GM23248 (cell line): ENCODE results near the gene TTC9C. TPM values are rescaled to one million over a fixed set of nuclear protein-coding genes. Genes with fewer than 3 reads are reported as not detected.

ENCODE experiments used
- DNase-seq: peaks from one replicate; pipeline ENCODE4 v3.0.0-alpha.2; 2015
- H2AFZ ChIP-seq: fragments of 200-600 bp; sonication (generic); 2 replicates; pipeline ENCODE4 v1.6.1; 2016; ENCODE audit warnings: antibody characterized with exemption
- H3F3A ChIP-seq: fragments of 200-600 bp; sonication (generic); 2 replicates; pipeline ENCODE4 v1.6.1; 2016; ENCODE audit warnings: mild to moderate bottlenecking, antibody characterized with exemption, mixed run types; ENCODE audit not compliant: insufficient read depth
- H3K27ac ChIP-seq: fragments of 200-600 bp; sonication (generic); 2 replicates; pipeline ENCODE4 v1.5.1; 2016; ENCODE audit warnings: mild to moderate bottlenecking
- H3K27me3 ChIP-seq: fragments of 200-600 bp; sonication (generic); replicated peaks from 2 replicates; pipeline ENCODE4 v1.6.1; 2016; ENCODE audit warnings: mild to moderate bottlenecking; ENCODE audit not compliant: insufficient read depth
- H3K36me3 ChIP-seq: fragments of 200-600 bp; sonication (generic); 2 replicates; pipeline ENCODE4 v1.6.1; 2016; ENCODE audit warnings: low read depth, mild to moderate bottlenecking
- H3K4me1 ChIP-seq: fragments of 200-600 bp; sonication (generic); 2 replicates; pipeline ENCODE4 v1.6.1; 2016; ENCODE audit warnings: mild to moderate bottlenecking; ENCODE audit not compliant: insufficient read depth
- H3K4me2 ChIP-seq: fragments of 200-600 bp; sonication (generic); one replicate; pipeline ENCODE4 v1.6.1; 2016; ENCODE audit warnings: mild to moderate bottlenecking; ENCODE audit not compliant: unreplicated experiment
- H3K4me3 ChIP-seq: fragments of 200-600 bp; sonication (generic); 2 replicates; pipeline ENCODE4 v1.5.1; 2016; ENCODE audit warnings: mild to moderate bottlenecking
- H3K79me2 ChIP-seq: fragments of 200-600 bp; sonication (generic); 2 replicates; pipeline ENCODE4 v1.6.1; 2016; ENCODE audit warnings: mild to moderate bottlenecking; ENCODE audit not compliant: insufficient read depth
- H3K9ac ChIP-seq: fragments of 200-600 bp; sonication (generic); 2 replicates; pipeline ENCODE4 v1.6.1; 2016; ENCODE audit warnings: mild to moderate bottlenecking
- H3K9me2 ChIP-seq: fragments of 200-600 bp; sonication (generic); 2 replicates; pipeline ENCODE4 v1.6.1; 2016; ENCODE audit warnings: mixed run types, mild to moderate bottlenecking, moderate library complexity; ENCODE audit not compliant: insufficient read depth
- H3K9me3 ChIP-seq: fragments of 200-600 bp; sonication (generic); one replicate; pipeline ENCODE4 v1.6.1; 2017; ENCODE audit warnings: low read depth
- H4K20me1 ChIP-seq: fragments of 200-600 bp; sonication (generic); 2 replicates; pipeline ENCODE4 v1.6.0; 2016; ENCODE audit not compliant: insufficient read depth
- EZH2 ChIP-seq: fragments of 200-600 bp; sonication (generic); IDR thresholded peaks from 2 replicates; pipeline ENCODE4 v1.6.1; 2018; ENCODE audit warnings: antibody characterized with exemption, mild to moderate bottlenecking; ENCODE audit not compliant: insufficient read depth, poor library complexity, severe bottlenecking
- EZH2phosphoT487 ChIP-seq: fragments of 200-600 bp; sonication (generic); IDR thresholded peaks from 2 replicates; pipeline ENCODE4 v1.6.1; 2018; ENCODE audit warnings: antibody characterized with exemption, moderate library complexity, mild to moderate bottlenecking, low read depth; ENCODE audit not compliant: insufficient read depth
- WGBS, 2 experiments: methylation state at CpG; one replicate each; pipeline ENCODE4 v1.1.6; 2015 to 2017; ENCODE audit warnings: low lambda C conversion rate in 2 of 2, low coverage in 1 of 2; ENCODE audit errors: missing lambda C conversion rate in 2 of 2; 5-methylcytosine and 5-hydroxymethylcytosine counted together
- in situ Hi-C: fragments of 300-500 bp; cut with MboI; formaldehyde crosslinking; loops from 2 replicates; pipeline ENCODE4 v1.15.0; 2020
- polyA plus RNA-seq: library from polyadenylated mRNA; unstranded; fragments of >200 nt; fragmentation: Nextera tagmentation; extraction: Ambion mirVana; gene quantifications from 2 replicates; pipeline ENCODE4 v1.2.1, GENCODE V29; 2016
- total RNA-seq: library from RNA; depleted of rRNA; stranded (reverse); fragments of >200 nt; shearing (Covaris generic); gene quantifications from 2 replicates; pipeline ENCODE4 v1.2.3, GENCODE V29; 2014; rRNA removed

Gene TTC9C, protein sequence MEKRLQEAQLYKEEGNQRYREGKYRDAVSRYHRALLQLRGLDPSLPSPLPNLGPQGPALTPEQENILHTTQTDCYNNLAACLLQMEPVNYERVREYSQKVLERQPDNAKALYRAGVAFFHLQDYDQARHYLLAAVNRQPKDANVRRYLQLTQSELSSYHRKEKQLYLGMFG
- 28.9 and 54.6 TPM in 2 replicates for total RNA-seq
- 40.1 and 46.6 TPM in 2 replicates for polyA plus RNA-seq

- Histone ChIP-seq H3K27me3 (no peaks in the 10 kb centered on the region), H3K9me2 (no peaks in the 10 kb centered on the region), H3K4me3 (peak within 1 kb of the TSS; percentile 88), H3K9me3 (no peaks in the 10 kb centered on the region), H3F3A (peaks cover 44% of the 10 kb centered on the region), H3K4me1 (peaks cover 21% of the 10 kb centered on the region), H4K20me1 (peaks cover 13% of the 10 kb centered on the region; the same call in 1 of the 2 replicates), H3K9ac (peak within 1 kb of the TSS; percentile 92), H3K4me2 (peak within 1 kb of the TSS; percentile 93), H3K27ac (peak within 1 kb of the TSS; percentile 95), H2AFZ (peak within 1 kb of the TSS; percentile 97), H3K79me2 (peaks cover 83% of the 10 kb centered on the region), H3K36me3 (peaks cover 10% of the 10 kb centered on the region)
- WGBS, 2 experiments: 0 to 1% methylated on average over 29 of the region's 29 CpGs
- in situ Hi-C loops: no loop called here
- TF ChIP-seq EZH2phosphoT487: no peak
- no peak for TF ChIP-seq EZH2
- peak; percentile 98 for DNase-seq
These were observed at the start of gene TTC9C for GRCh38 chr11:62728171-62728988. Gene TTC9C, plus strand, starts transcription at chr11:62728486. Its CDS starts 363 bp downstream, at chr11:62728849.

DNA sequence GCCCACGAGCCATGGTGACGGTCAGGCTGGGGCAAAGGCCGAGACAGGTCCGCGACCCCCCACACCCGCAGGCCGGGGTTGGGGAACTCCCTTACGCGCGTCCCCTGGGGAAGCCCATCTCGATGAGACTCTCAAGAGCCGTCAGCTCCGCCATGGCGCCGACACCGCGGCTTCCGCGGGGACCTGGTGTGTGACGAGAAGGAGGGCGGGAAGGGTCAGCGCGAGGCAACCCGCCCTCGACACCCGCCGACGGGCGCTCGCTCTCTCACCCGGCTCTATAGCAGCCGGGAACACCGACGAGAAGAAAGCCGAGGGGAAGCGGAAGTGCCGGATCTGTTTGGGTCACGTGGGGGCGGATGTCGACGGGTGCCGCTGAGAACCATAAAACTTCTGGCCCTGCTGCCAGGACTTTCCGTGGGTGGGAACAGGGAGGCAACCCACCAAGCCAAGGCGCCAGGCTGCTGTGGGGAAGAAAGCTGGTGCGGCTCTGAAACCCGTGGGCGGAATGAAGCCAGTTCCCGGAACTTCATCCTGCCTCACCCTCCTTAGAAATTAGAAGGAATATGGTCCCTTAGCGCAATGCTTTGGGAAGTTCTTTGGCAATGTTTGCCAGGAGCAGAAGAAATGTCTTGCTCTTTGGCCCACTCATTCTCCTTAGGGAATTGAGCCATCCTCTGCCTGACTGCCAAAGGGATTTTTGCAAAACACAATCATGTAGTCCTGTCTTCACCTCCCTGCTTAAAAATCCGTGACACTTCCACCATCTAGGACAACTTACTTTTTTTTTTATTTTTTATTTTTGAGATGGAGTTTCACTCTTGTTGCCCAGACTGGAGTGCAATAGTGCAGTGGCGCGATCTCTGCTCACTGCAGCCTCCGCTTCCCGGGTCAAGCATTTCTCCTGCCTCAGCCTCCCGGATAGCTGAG is 49.3 kb upstream of the TTC9C start, which contains the start of gene UBXN1:
Gene UBXN1 (minus strand): TSS at position 304 of the 927 bp plus-strand sequence. CDS start 150 bp downstream, at position 154.
- no peaks in the 10 kb centered on the region for H3K27me3 ChIP-seq
- H2AFZ ChIP-seq: peak within 1 kb of the TSS; percentile 71
- TF ChIP-seq EZH2phosphoT487 (peak; percentile 80; the same call in 1 of the 2 replicates), EZH2 (no peak)
- peak within 1 kb of the TSS; percentile 93 for H3K9ac ChIP-seq
- H4K20me1 ChIP-seq: no peaks in the 10 kb centered on the region
- H3K79me2 ChIP-seq: peaks cover 48% of the 10 kb centered on the region
- H3K4me1 ChIP-seq: peaks cover 10% of the 10 kb centered on the region
- H3K9me3 ChIP-seq: no peaks in the 10 kb centered on the region
- in situ Hi-C loops: loop anchor here (25.0 kb wide), 1 partner anchor 292 kb away; no protein-coding TSS in a partner anchor
- WGBS, 2 experiments: 0 to 1% methylated on average over 50 to 53 of the region's 55 CpGs
- H3K36me3 ChIP-seq: peaks cover 10% of the 10 kb centered on the region; the same call in 1 of the 2 replicates
- H3K27ac ChIP-seq: peak within 1 kb of the TSS; percentile 82
- no peaks in the 10 kb centered on the region for H3K9me2 ChIP-seq
- peak within 1 kb of the TSS; percentile 88 for H3K4me3 ChIP-seq
- peak; percentile 96 for DNase-seq
- H3F3A ChIP-seq: peaks cover 23% of the 10 kb centered on the region
- H3K4me2 ChIP-seq: peak within 1 kb of the TSS; percentile 98

GRCh38 chr11:62680825-62681240 is 47.5 kb upstream of the TTC9C start:
- no peak overlapping the region for H3K4me2 ChIP-seq
- H3K27me3 ChIP-seq: no peaks in the 10 kb centered on the region
- in situ Hi-C loops: loop anchor here (25.0 kb wide), 1 partner anchor 294 kb away; no protein-coding TSS in a partner anchor
- H3K4me1 ChIP-seq: peaks cover 10% of the 10 kb centered on the region
- H3K27ac ChIP-seq: peak overlapping the region; percentile 10
- H3K9me3 ChIP-seq: no peaks in the 10 kb centered on the region
- H3K4me3 ChIP-seq: no peak overlapping the region
- WGBS, 2 experiments: 3 to 5% methylated on average over 4 of the region's 4 CpGs
- H3F3A ChIP-seq: peaks cover 23% of the 10 kb centered on the region
- peaks cover 30% of the 10 kb centered on the region for H3K79me2 ChIP-seq
- H2AFZ ChIP-seq: peak overlapping the region; percentile 31
- no peaks in the 10 kb centered on the region for H3K9me2 ChIP-seq
- no peak for TF ChIP-seq EZH2
- no peak for TF ChIP-seq EZH2phosphoT487
- peak; percentile 90 for DNase-seq
- H3K9ac ChIP-seq: no peak overlapping the region
- peaks cover 7% of the 10 kb centered on the region; the same call in 1 of the 2 replicates for H3K36me3 ChIP-seq
- no peaks in the 10 kb centered on the region for H4K20me1 ChIP-seq
